GM12878 (cell line): ENCODE data around the gene FRRS1L. TPM values are rescaled to one million over a fixed set of nuclear protein-coding genes. Genes with fewer than 3 reads are reported as not detected.

Experiments used
- ATAC-seq: fragments of 200-7000 bp; cut with Tn5 transposase; 3 replicates; pipeline ENCODE4 v1.9.1; 2020; ENCODE audit warnings: mild to moderate bottlenecking, moderate library complexity
- BruUV-seq: library from RNA; stranded (reverse); fragments of 400-500 nt; replicated peaks from 2 replicates; lab custom pipeline; 2021; lab: Mats Ljungman, UMichigan
- CTCF ChIA-PET: fragments of 300-600 bp; sonication (Branson Sonifier 250); formaldehyde crosslinking; extraction: SDS; loops from one replicate; lab custom pipeline; 2021; ENCODE audit warnings: inconsistent platforms; lab: Yijun Ruan, JAX
- POLR2A ChIA-PET: fragments of 350-600 bp; formaldehyde crosslinking; extraction: SDS; loops from one replicate; lab custom pipeline; 2021; ENCODE audit warnings: inconsistent platforms; lab: Charles Lee
- RAD21 ChIA-PET: fragments of 300-600 bp; sonication (Branson Sonifier 250); formaldehyde crosslinking; loops from one replicate; lab custom pipeline; 2023; ENCODE audit warnings: antibody characterized with exemption; ENCODE audit not compliant: unreplicated experiment; lab: Charles Lee
- SMC1A ChIA-PET: fragments of 300-600 bp; sonication (Branson Sonifier 250); formaldehyde crosslinking; loops from one replicate; lab custom pipeline; 2023; ENCODE audit not compliant: unreplicated experiment, uncharacterized antibody; lab: Charles Lee
- DNase-seq: peaks from one replicate; pipeline ENCODE4 v3.0.0-alpha.2; 2011; ENCODE audit warnings: low read depth, low spot score
- FAIRE-seq: peaks from 3 replicates; lab custom pipeline; 2011; peaks lifted over from hg19 to GRCh38; lab: Jason Lieb, UNC
- H2AFZ ChIP-seq: 2 replicates; pipeline ENCODE4 v1.6.0; 2011; ENCODE audit warnings: low read depth, low read length, control low read depth; ENCODE audit not compliant: control insufficient read depth
- H3K27ac ChIP-seq: 2 replicates; pipeline ENCODE4 v1.5.1; 2011; ENCODE audit warnings: control low read depth; ENCODE audit not compliant: control insufficient read depth, insufficient read depth
- H3K27me3 ChIP-seq, 2 experiments: replicated peaks in 1 of 2; 2 replicates each; pipeline versions ENCODE4 v1.6.0 to v1.6.1; 2011; ENCODE audit warnings: low read length in 1 of 2; ENCODE audit not compliant: control insufficient read depth in 2 of 2, insufficient read depth in 2 of 2
- H3K36me3 ChIP-seq, 2 experiments: 2 replicates each; pipeline ENCODE4 v1.5.1; 2011; ENCODE audit warnings: low read length in 1 of 2; ENCODE audit not compliant: control insufficient read depth in 2 of 2, insufficient read depth in 2 of 2
- H3K4me1 ChIP-seq: 2 replicates; pipeline ENCODE4 v1.6.1; 2011; ENCODE audit warnings: mild to moderate bottlenecking, low read length, moderate library complexity, mixed read lengths; ENCODE audit not compliant: control insufficient read depth, insufficient read depth
- H3K4me2 ChIP-seq: 2 replicates; pipeline ENCODE4 v1.6.0; 2011; ENCODE audit warnings: control low read depth; ENCODE audit not compliant: control insufficient read depth, insufficient read depth
- H3K4me3 ChIP-seq: fragments of 200-600 bp; sonication (generic); 2 replicates; pipeline ENCODE4 v1.5.1; 2016
- H3K79me2 ChIP-seq: 2 replicates; pipeline ENCODE4 v1.6.0; 2011; ENCODE audit warnings: low read length; ENCODE audit not compliant: control insufficient read depth, insufficient read depth
- H3K9ac ChIP-seq: 2 replicates; pipeline ENCODE4 v1.8.0; 2011; ENCODE audit warnings: low read length, control low read depth, mixed read lengths; ENCODE audit not compliant: control insufficient read depth, insufficient read depth
- H3K9me3 ChIP-seq: replicated peaks from 3 replicates; pipeline ENCODE4 v1.5.1; 2011; ENCODE audit warnings: mild to moderate bottlenecking, low read length; ENCODE audit not compliant: control insufficient read depth, insufficient read depth
- H4K20me1 ChIP-seq: 2 replicates; pipeline ENCODE4 v1.6.0; 2011; ENCODE audit not compliant: control insufficient read depth, insufficient read depth
- CHD1 ChIP-seq: IDR thresholded peaks from 2 replicates; pipeline ENCODE4 v1.6.1; 2012; ENCODE audit warnings: low read depth, low read length, improper control_type of control experiment
- E4F1 ChIP-seq: fragments of 450-650 bp; IDR thresholded peaks from 2 replicates; pipeline ENCODE4 v1.6.1; 2018; ENCODE audit warnings: borderline replicate concordance, mild to moderate bottlenecking; ENCODE audit not compliant: partially characterized antibody
- EZH2 ChIP-seq: IDR thresholded peaks from 2 replicates; pipeline ENCODE4 v1.6.1; 2012; ENCODE audit warnings: low read depth, mild to moderate bottlenecking, control low read depth, inconsistent platforms, low read length, borderline replicate concordance; ENCODE audit not compliant: control insufficient read depth
- MXI1 ChIP-seq: fragments of 150-350 bp; IDR thresholded peaks from 2 replicates; pipeline ENCODE4 v1.6.1; 2011; ENCODE audit warnings: low read depth, mild to moderate bottlenecking, inconsistent platforms, low read length, improper control_type of control experiment
- RAD51 ChIP-seq: fragments of 450-650 bp; IDR thresholded peaks from 2 replicates; pipeline ENCODE4 v1.6.1; 2016; ENCODE audit warnings: moderate library complexity, mild to moderate bottlenecking, inconsistent platforms
- RUNX3 ChIP-seq: IDR thresholded peaks from 2 replicates; pipeline ENCODE4 v1.6.1; 2012; ENCODE audit warnings: low read length, inconsistent platforms
- TCF7 ChIP-seq: IDR thresholded peaks from 2 replicates; pipeline ENCODE4 v1.6.1; 2014; ENCODE audit warnings: antibody characterized with exemption, borderline replicate concordance
- WGBS: methylation state at CpG from one replicate; pipeline ENCODE4 v1.1.6; 2016; ENCODE audit warnings: low lambda C conversion rate; ENCODE audit not compliant: insufficient replicate concordance, insufficient coverage; ENCODE audit errors: missing lambda C conversion rate; 5-methylcytosine and 5-hydroxymethylcytosine counted together
- in situ Hi-C: fragments of 300-500 bp; cut with MboI; formaldehyde crosslinking; loops from 9 replicates; pipeline ENCODE4 v1.14.3; 2018; ENCODE audit warnings: mixed read lengths
- intact Hi-C: fragments of 100-400 bp; cut with micrococcal nuclease; formaldehyde crosslinking; loops from one replicate; pipeline ENCODE4 v1.14.2; 2022; ENCODE audit not compliant: unreplicated experiment
- polyA plus RNA-seq, 11 experiments: library from polyadenylated mRNA; depleted of rRNA in 4 of 11; unstranded in 6 of 11; stranded (reverse) in 5 of 11; fragments of >200 nt; fragmentation: Nextera tagmentation in 4 of 11; fragmentation: Illumina TruSeq in 1 of 11; extraction: Ambion mirVana in 4 of 11; extraction: Trizol in 1 of 11; gene quantifications; 1 replicate in 1 of 11; 2 replicates in 10 of 11; pipeline versions ENCODE4 v1.2.1 to v1.2.3, GENCODE V29; 2011 to 2016; ENCODE audit warnings: inconsistent platforms in 2 of 11, missing spikeins in 2 of 11, low read depth in 1 of 11
- total RNA-seq, 4 experiments: library from RNA; depleted of rRNA in 3 of 4; stranded (reverse); fragments of >200 nt in 3 of 4; fragmentation: Illumina TruSeq in 1 of 4; extraction: Trizol in 1 of 4; gene quantifications; 2 replicates each; pipeline versions ENCODE4 v1.2.1 to v1.2.3, GENCODE V29; 2013 to 2021

FRRS1L gene
- total and polyA plus RNA-seq, 10 of the 15 experiments (the other 5 are each of a cell fraction or from before 2014, with no cell fraction given): not detected

- TF ChIP-seq E4F1: no peak
- no peak for TF ChIP-seq EZH2
- no peak for TF ChIP-seq TCF7
- no peak for TF ChIP-seq RAD51
Observed at GRCh38 chr9:109101202-109101595, 65.8 kb downstream of the FRRS1L start (continued).

- POLR2A ChIA-PET: interaction anchor here (0.6 kb wide), 1 partner anchor 12 kb away, joined by 4 read pairs; no protein-coding TSS in a partner anchor
- H3K4me1 ChIP-seq: peaks cover 30% of the 10 kb centered on the region
- no peaks in the 10 kb centered on the region for H3K27me3 ChIP-seq
- no peak overlapping the region for H2AFZ ChIP-seq
- CTCF ChIA-PET: interaction anchor here (1.0 to 1.7 kb wide), 3 partner anchors 9 to 314 kb away, joined by 3 to 8 read pairs (median 8); no protein-coding TSS in a partner anchor
- no TSS peak for BruUV-seq
- no peaks in the 10 kb centered on the region; the same call in 1 of the 2 replicates for H4K20me1 ChIP-seq
- DNase-seq: no peak
- 95% methylated on average over 3 of the region's 3 CpGs for WGBS
- peaks cover 37% of the 10 kb centered on the region for H3K79me2 ChIP-seq
- H3K36me3 ChIP-seq: peaks cover 6 to 20% of the 10 kb centered on the region in 2 experiments; a peak in 3 of 4 replicates
- H3K9ac ChIP-seq: no peak overlapping the region
- TF ChIP-seq CHD1 (no peak), MXI1 (no peak), RUNX3 (peak; percentile 60)
- in situ Hi-C loops (no loop called here), intact Hi-C loops (loop anchor here (5.0 kb wide), 1 partner anchor 312 kb away; no protein-coding TSS in a partner anchor)
- no peak overlapping the region for H3K4me3 ChIP-seq
- no peaks in the 10 kb centered on the region for H3K9me3 ChIP-seq
- peak overlapping the region; percentile 51; the same call in 1 of the 2 replicates for H3K4me2 ChIP-seq
- SMC1A ChIA-PET: interaction anchor here (0.7 to 1.8 kb wide), 6 partner anchors 9 to 23 kb away, joined by 3 to 8 read pairs (median 4); no protein-coding TSS in a partner anchor
- FAIRE-seq: no peak
- ATAC-seq: peak; percentile 15; the same call in 2 of the 3 replicates
- RAD21 ChIA-PET: interaction anchor here (1.8 kb wide), 1 partner anchor 18 kb away, joined by 6 read pairs; the partner anchor contains the start of gene TMEM245
- H3K27ac ChIP-seq: no peak overlapping the region
Observed at GRCh38 chr9:109100543-109101201, 66.4 kb downstream of the FRRS1L start.
